LNCAP (cell line): ENCODE measurements around the gene USH1G.

Experiments used
- TF ChIP-seq, protein P1 (sequence below): fragments of 450-650 bp; IDR thresholded peaks from 2 replicates; pipeline ENCODE4 v1.5.1; 2017; ENCODE audit warnings: mild to moderate bottlenecking

The USH1G gene

DNA sequence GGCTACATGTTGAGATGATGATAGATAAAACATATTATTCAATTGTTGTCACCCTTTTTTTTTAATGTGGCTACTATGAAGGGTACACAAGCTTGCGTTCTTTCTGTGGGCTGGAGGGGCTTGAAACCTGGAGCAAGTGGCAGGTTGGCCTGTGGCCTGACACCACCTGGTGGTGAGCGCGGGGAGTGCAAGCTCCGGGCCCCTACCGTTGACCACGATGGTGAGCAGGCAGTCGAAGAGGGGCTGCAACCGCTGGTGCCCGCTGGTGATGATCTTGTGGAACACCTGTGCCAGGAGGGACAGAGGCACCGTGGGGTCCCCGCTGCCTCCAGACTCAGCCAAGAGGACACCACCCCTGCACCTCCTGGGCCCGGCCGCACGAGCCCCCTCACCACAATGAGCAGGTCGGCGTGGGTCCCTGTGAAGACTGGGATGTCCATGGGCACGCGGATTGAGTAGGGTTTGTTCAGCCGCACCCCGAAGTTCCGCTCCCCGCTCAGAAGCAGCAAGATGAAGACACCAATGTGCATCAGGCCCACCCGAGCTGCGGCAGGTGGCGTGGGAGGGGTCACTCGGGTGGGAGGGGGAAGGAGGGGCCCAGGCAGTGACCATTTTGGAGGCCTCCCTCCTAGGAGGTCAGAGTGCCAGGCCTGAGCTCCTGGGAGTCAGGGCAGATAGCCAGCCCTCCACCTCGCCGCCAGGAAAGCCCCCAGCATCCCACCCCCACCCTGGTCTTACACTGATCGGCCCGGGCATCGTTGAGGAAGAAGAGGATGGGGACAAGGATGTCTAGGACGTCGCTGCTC lies 35.1 kb upstream of the USH1G start:
- TF ChIP-seq, protein P1, sequence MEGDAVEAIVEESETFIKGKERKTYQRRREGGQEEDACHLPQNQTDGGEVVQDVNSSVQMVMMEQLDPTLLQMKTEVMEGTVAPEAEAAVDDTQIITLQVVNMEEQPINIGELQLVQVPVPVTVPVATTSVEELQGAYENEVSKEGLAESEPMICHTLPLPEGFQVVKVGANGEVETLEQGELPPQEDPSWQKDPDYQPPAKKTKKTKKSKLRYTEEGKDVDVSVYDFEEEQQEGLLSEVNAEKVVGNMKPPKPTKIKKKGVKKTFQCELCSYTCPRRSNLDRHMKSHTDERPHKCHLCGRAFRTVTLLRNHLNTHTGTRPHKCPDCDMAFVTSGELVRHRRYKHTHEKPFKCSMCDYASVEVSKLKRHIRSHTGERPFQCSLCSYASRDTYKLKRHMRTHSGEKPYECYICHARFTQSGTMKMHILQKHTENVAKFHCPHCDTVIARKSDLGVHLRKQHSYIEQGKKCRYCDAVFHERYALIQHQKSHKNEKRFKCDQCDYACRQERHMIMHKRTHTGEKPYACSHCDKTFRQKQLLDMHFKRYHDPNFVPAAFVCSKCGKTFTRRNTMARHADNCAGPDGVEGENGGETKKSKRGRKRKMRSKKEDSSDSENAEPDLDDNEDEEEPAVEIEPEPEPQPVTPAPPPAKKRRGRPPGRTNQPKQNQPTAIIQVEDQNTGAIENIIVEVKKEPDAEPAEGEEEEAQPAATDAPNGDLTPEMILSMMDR = peak; percentile 96

DNA sequence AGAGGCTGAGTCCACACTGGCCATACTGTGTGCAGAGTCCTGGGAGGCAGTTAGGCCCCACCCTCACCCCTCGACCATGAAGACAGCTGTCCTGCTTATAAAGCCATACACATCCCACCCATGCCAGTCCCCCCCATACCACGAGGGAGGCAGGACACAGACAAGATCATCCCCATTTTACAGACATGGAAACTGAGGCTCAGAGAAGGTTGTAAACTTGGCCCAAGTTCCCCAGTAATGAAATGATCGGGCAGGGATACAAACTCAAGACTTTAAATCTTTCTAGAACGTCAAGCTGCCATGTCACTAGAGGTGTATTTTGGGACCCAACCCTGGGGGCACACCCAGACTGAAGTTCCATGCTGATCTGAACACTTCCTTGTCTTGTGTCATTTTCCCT lies 33.0 kb upstream of the USH1G start:
- TF ChIP-seq, protein P1 = no peak

DNA sequence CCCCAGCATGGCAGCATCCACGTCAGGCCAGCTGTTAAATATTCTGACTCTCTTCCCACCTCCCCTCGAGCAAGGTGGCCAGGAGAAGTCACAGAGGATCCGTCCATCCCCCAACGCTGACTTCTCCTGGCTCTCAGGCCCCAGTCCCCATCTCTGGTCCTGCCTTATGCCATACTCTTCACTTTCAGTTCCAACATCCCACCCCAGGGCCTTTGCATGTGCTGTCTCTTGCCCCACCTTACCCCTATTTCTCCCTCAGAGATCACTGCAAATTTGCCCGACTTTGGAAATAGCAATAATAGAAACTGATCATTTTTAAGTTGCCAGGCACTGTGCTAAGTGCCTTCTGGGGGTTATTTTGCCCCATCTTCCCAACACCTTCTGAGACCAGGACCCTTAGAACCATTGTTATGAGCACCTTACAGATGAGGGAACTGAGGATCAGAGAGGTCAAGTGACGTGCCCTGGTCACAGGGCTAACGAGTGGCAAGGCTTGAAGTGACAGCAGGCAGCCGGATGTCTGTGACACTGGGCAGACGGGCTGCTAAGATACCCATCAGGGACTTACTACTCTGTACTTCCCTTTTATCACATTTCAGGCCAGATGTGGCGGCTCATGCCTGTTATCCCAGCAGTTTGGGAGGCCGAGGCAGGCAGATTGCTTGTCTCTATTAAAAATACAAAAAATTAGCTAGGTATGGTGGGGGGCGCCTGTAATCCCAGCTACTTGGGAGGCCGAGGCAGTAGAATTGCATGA lies 31.8 kb upstream of the USH1G start:
- TF ChIP-seq, protein P1 = no peak

DNA sequence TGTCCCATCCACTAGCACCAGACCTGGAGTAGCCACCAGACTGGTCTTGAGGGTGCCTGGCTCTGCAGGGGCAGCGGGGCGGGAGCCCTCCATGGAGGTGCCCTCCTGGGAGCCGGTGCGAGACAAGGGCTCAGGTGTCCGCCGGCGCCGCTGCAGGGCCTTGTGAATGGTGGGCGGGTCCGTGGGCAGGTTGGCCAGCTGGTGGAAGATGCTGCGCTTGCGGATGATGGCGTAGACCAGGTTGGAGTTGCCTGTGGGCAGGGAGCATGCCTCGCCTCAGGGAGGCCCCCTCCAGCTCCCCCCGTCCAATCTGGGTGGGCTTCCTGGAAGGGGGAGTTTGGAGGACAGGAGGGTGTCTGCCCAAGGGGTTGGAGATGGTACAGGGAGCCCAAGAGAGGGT lies 31.1 kb upstream of the USH1G start:
- TF ChIP-seq, protein P1 = no peak

DNA sequence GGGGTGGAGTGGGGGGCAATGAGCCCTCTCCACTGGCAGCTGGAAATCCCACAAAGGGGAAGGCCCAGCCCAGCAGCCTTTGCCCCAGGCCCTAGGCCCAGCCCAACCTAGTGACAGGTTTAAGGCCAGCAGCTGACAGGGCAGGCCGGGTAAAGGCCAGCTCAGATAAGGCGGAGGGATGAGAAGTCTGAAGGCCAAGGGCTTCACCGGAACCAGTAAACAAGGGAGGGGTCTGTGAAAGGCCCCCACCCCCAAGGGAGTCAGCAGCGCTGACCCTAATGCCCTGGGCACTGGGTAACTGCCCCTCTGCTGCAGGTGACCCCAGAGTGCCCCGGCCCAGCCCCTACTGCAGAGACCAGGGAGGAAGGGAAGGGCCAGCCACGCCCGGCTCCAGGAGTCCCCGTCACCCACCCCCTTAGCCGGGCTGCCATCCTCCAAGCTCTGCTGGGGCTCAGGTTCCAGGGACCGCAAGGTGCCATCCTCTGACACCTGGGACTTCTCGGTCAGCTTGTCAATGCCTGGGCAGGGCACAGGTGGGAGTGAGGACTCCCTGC lies 30.2 kb upstream of the USH1G start:
- TF ChIP-seq, protein P1 = no peak

GRCh38 chr17:74952431-74953133 lies 29.5 kb upstream of the USH1G start:
- TF ChIP-seq, protein P1 = no peak

- TF ChIP-seq, protein P1 = no peak
Measured at GRCh38 chr17:74951680-74952421, 28.8 kb upstream of the USH1G start.
